Measurements from ENCODE around the gene FER1L5. TPM values are rescaled to one million over a fixed set of nuclear protein-coding genes. Genes with fewer than 3 reads are reported as not detected.

Gene FER1L5
- total and polyA plus RNA-seq, 2 experiments from 2014 or later: 0.18 to 0.76 TPM

GRCh38 chr2:96618596-96619283 is 23.8 kb upstream of the FER1L5 start (continued):
- TF ChIP-seq CTCF (conservative IDR thresholded peaks at IDR 0.05; ENCODE audit: low read depth in 2 of 2) (no peak), ZNF114 (CRISPR knock-in tag; IDR thresholded peaks at IDR 0.05) (no peak), ZNF462 (CRISPR knock-in tag; IDR thresholded peaks at IDR 0.05) (no peak), NANOG (IDR thresholded peaks at IDR 0.05; ENCODE audit: borderline replicate concordance) (no peak)

- H3K9me3 Mint-ChIP-seq: no peaks in the 10 kb centered on the region
- peaks cover 4% of the 10 kb centered on the region; the same call in 1 of the 2 replicates for H3K79me2 ChIP-seq (replicated peaks; ENCODE audit: insufficient read depth)
- H3K4me1 ChIP-seq (ENCODE audit: insufficient read depth): no peaks in the 10 kb centered on the region
- no peak overlapping the region for H3K27ac Mint-ChIP-seq
- no peaks in the 10 kb centered on the region for H3K4me1 Mint-ChIP-seq
- 0 out of 2 replicates have a peak, but pooled peaks cover 8% of the 10 kb centered on the region for H4K20me1 ChIP-seq (replicated peaks; ENCODE audit: insufficient read depth)
- H2AFZ ChIP-seq: no peak overlapping the region
- no peak overlapping the region for H3K27ac ChIP-seq (ENCODE audit: low read depth)
- ATAC-seq: no peak
- H3K36me3 ChIP-seq (ENCODE audit: insufficient read depth): no peaks in the 10 kb centered on the region; the same call in 1 of the 2 replicates
- H3K36me3 Mint-ChIP-seq (ENCODE audit: low read depth): peaks cover 8% of the 10 kb centered on the region; the same call in 2 of the 3 replicates
- H3K27me3 ChIP-seq (ENCODE audit: insufficient read depth): no peaks in the 10 kb centered on the region
- H3K9me2 ChIP-seq (ENCODE audit: insufficient read depth): no peaks in the 10 kb centered on the region
- H3K27me3 Mint-ChIP-seq (ENCODE audit: insufficient read depth, low read depth, poor library complexity): no peaks in the 10 kb centered on the region
- no peak overlapping the region for H3K4me2 ChIP-seq
- no peak for DNase-seq (ENCODE audit: low spot score)
- no peaks in the 10 kb centered on the region for H3F3A ChIP-seq (replicated peaks; ENCODE audit: low read depth)
- no peak overlapping the region for H3K4me3 ChIP-seq
- no peak overlapping the region for H3K4me3 Mint-ChIP-seq
- no peak for TF ChIP-seq CTCF (conservative IDR thresholded peaks at IDR 0.05; ENCODE audit: low read depth in 2 of 2)
- no peak for TF ChIP-seq ZNF114 (CRISPR knock-in tag; IDR thresholded peaks at IDR 0.05)
- TF ChIP-seq ZNF331 (CRISPR knock-in tag; IDR thresholded peaks at IDR 0.05; ENCODE audit: low read depth): no peak
- TF ChIP-seq ETS1 (IDR thresholded peaks at IDR 0.05): no peak
- no peak for TF ChIP-seq STAT1 (IDR thresholded peaks at IDR 0.05; ENCODE audit: unreplicated experiment)
- TF ChIP-seq NANOG (IDR thresholded peaks at IDR 0.05; ENCODE audit: borderline replicate concordance): no peak
- TF ChIP-seq REST (IDR thresholded peaks at IDR 0.05; ENCODE audit: unreplicated experiment): no peak
Measured at GRCh38 chr2:96622544-96622943, 20.0 kb upstream of the FER1L5 start.
